ENCODE data around the gene LILRA6. TPM values are rescaled to one million over a fixed set of nuclear protein-coding genes. Genes with fewer than 3 reads are reported as not detected.

LILRA6 gene
- total RNA-seq, 1 experiment from 2014 or later = not detected

DNA sequence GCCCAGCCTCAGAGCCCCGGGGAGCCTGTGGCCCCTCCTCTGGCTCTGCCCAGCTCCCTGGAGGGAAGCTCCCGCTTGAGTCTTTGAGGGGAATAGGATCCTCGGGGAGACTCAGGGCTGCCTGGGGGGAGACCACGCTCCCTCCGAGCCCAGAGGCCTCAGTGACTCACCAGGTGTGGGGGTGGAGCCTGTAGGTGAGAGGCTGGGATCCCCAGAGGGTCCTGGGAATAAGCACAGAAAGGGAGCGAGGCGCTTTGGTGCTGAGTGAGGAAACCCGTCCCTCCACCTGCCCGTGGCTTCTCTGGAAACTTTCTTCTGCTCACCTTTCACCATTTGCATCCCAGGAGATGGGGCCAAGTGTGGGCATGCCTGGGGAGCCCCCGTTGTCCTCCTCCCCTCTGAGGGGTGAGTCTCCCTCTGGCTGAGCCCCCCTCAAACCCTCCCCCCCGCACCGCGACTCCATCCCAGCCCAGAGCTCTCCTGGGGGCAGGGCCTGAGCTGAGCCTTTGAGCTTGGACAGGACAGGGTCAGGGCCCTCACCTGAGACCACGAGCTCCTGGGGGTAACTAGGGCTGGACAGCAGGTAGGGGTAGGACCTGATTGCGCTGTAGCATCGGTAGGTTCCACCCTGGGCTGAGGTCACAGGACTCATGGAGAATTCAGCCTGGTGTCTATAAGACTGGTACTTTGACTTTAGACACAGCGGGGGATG, 11.8 kb upstream of the LILRA6 start:
- no peak overlapping the region for H3K4me3 Mint-ChIP-seq (ENCODE audit: unreplicated experiment)
- H3K36me3 Mint-ChIP-seq (ENCODE audit: insufficient read depth, unreplicated experiment) = no peaks in the 10 kb centered on the region
- intact Hi-C loops (cut with micrococcal nuclease) = no loop called here
- TF ChIP-seq, protein P1, sequence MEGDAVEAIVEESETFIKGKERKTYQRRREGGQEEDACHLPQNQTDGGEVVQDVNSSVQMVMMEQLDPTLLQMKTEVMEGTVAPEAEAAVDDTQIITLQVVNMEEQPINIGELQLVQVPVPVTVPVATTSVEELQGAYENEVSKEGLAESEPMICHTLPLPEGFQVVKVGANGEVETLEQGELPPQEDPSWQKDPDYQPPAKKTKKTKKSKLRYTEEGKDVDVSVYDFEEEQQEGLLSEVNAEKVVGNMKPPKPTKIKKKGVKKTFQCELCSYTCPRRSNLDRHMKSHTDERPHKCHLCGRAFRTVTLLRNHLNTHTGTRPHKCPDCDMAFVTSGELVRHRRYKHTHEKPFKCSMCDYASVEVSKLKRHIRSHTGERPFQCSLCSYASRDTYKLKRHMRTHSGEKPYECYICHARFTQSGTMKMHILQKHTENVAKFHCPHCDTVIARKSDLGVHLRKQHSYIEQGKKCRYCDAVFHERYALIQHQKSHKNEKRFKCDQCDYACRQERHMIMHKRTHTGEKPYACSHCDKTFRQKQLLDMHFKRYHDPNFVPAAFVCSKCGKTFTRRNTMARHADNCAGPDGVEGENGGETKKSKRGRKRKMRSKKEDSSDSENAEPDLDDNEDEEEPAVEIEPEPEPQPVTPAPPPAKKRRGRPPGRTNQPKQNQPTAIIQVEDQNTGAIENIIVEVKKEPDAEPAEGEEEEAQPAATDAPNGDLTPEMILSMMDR (IDR thresholded peaks at IDR 0.05; ENCODE audit: unreplicated experiment) = no peak
- no peak overlapping the region for H3K27ac Mint-ChIP-seq (ENCODE audit: low read depth, unreplicated experiment)
- no peaks in the 10 kb centered on the region for H3K4me1 Mint-ChIP-seq (ENCODE audit: insufficient read depth, unreplicated experiment)
- no peaks in the 10 kb centered on the region for H3K9me3 Mint-ChIP-seq (ENCODE audit: unreplicated experiment)
- ChIA-PET POLR2A (no interaction called here), CTCF (no interaction called here)
- peaks cover 71% of the 10 kb centered on the region for H3K27me3 Mint-ChIP-seq (ENCODE audit: insufficient read depth, unreplicated experiment)
- no TSS peak for BruUV-seq (replicated peaks)
- DNase-seq (ENCODE audit: unreplicated experiment) = no peak

DNA sequence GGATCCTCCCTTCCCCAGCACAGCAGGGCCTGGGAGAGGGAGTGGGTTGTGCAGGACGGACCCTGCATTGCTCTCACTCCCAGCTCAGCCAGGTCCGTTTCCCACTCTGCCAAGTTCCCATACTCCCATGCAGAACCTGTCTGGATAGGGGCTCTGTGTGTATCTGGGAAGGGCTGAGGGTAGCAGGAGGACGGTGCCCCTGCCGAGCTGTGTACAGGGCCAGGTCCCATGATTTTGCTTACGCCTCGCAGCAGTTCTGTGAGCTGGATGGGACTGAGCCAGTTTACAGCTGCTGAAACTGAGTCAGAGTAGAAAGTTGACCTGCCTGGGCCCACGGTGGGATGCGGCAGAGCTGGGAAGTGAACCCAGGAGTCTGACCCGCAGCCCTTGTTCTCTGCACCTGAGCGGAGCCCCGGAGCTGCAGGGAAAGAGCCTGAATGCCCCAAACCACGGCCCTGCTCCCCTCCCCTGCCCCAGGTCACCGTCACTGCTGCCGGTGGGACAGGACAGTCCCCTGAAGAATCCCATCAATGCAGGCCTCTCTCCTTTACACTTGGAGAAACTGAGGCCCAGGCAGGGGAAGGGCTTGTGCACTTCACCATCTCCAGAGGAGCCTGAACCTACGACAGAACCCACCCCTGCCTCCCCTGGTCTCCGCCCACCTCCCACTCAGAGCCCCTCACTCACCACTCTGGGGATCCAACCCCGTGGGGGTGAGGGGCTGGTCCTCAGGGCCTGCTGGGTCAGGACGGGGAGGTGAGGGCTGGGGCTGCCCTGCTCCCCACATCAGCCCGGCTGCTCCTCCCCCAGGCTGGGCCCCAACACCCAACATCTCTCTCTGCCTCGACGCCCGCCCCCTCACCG, 11.0 kb upstream of the LILRA6 start:
- H3K4me1 Mint-ChIP-seq (ENCODE audit: insufficient read depth, unreplicated experiment) = no peaks in the 10 kb centered on the region
- H3K27ac Mint-ChIP-seq (ENCODE audit: low read depth, unreplicated experiment) = no peak overlapping the region
- no peak overlapping the region for H3K4me3 Mint-ChIP-seq (ENCODE audit: unreplicated experiment)
- CTCF ChIA-PET = no interaction called here
- TF ChIP-seq, protein P1 (IDR thresholded peaks at IDR 0.05; ENCODE audit: unreplicated experiment) = no peak
- no peaks in the 10 kb centered on the region for H3K36me3 Mint-ChIP-seq (ENCODE audit: insufficient read depth, unreplicated experiment)
- H3K27me3 Mint-ChIP-seq (ENCODE audit: insufficient read depth, unreplicated experiment) = peaks cover 79% of the 10 kb centered on the region
- no peak for DNase-seq (ENCODE audit: unreplicated experiment)
- intact Hi-C loops (cut with micrococcal nuclease) = no loop called here
- POLR2A ChIA-PET = no interaction called here
- H3K9me3 Mint-ChIP-seq (ENCODE audit: unreplicated experiment) = no peaks in the 10 kb centered on the region
- no TSS peak for BruUV-seq (replicated peaks)

DNA sequence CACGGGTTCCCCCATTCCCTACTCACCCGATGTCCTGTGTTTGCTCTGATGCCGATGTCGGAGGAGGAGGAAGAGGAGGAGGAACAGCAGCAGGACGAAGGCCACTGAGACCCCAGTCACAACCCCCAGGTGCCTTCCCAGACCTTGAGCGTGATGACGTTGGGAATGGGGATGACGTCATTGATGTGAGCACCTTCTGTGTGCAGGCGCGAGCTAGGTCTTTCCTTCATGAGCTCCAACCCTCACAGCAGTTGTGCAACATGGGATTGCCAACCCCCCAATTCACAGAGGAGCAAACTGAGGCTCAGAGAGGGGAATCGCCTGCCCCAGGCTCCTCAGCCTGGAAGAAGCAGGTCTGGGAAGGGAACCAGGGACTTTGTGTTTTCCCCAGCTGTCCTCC, 10.3 kb upstream of the LILRA6 start:
- TF ChIP-seq, protein P1 (IDR thresholded peaks at IDR 0.05; ENCODE audit: unreplicated experiment) = no peak
- POLR2A ChIA-PET = no interaction called here
- no peaks in the 10 kb centered on the region for H3K9me3 Mint-ChIP-seq (ENCODE audit: unreplicated experiment)
- BruUV-seq (replicated peaks) = no TSS peak
- intact Hi-C loops (cut with micrococcal nuclease) = no loop called here
- H3K4me1 Mint-ChIP-seq (ENCODE audit: insufficient read depth, unreplicated experiment) = no peaks in the 10 kb centered on the region
- CTCF ChIA-PET = interaction anchor here (0.7 kb wide), 1 partner anchor 21 kb away, joined by 3 read pairs; no protein-coding TSS in a partner anchor
- no peaks in the 10 kb centered on the region for H3K36me3 Mint-ChIP-seq (ENCODE audit: insufficient read depth, unreplicated experiment)
- H3K27ac Mint-ChIP-seq (ENCODE audit: low read depth, unreplicated experiment) = no peak overlapping the region
- no peak for DNase-seq (ENCODE audit: unreplicated experiment)
- no peak overlapping the region for H3K4me3 Mint-ChIP-seq (ENCODE audit: unreplicated experiment)
- H3K27me3 Mint-ChIP-seq (ENCODE audit: insufficient read depth, unreplicated experiment) = peaks cover 80% of the 10 kb centered on the region

DNA sequence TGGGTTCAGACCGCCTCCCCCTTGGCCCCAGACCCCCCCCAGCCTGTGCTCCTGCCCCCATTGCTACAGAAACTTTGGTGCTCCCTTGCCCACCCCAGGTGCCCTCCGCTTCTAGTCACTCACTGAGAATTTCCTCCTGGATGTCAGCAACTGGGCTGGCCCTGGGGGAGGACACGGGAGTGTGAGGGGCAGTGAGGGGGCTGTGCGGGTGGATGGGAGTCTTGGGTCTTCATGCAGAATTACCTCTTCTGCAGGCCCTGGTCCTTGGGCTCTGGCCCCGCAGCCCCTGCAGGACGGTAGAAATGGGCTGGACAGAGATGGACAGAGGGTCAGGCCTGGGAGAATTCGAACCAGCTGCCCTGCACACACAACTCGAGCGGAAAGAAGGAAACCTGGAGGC, 9.7 kb upstream of the LILRA6 start:
- no peaks in the 10 kb centered on the region for H3K4me1 Mint-ChIP-seq (ENCODE audit: insufficient read depth, unreplicated experiment)
- peaks cover 80% of the 10 kb centered on the region for H3K27me3 Mint-ChIP-seq (ENCODE audit: insufficient read depth, unreplicated experiment)
- no peaks in the 10 kb centered on the region for H3K36me3 Mint-ChIP-seq (ENCODE audit: insufficient read depth, unreplicated experiment)
- no peak overlapping the region for H3K27ac Mint-ChIP-seq (ENCODE audit: low read depth, unreplicated experiment)
- H3K4me3 Mint-ChIP-seq (ENCODE audit: unreplicated experiment) = no peak overlapping the region
- POLR2A ChIA-PET = no interaction called here
- no TSS peak for BruUV-seq (replicated peaks)
- no peak for DNase-seq (ENCODE audit: unreplicated experiment)
- CTCF ChIA-PET = interaction anchor here (0.7 kb wide), 1 partner anchor 20 kb away, joined by 3 read pairs; no protein-coding TSS in a partner anchor
- no peaks in the 10 kb centered on the region for H3K9me3 Mint-ChIP-seq (ENCODE audit: unreplicated experiment)
- TF ChIP-seq, protein P1 (IDR thresholded peaks at IDR 0.05; ENCODE audit: unreplicated experiment) = no peak
- intact Hi-C loops (cut with micrococcal nuclease) = no loop called here

Measured in MCF 10A (cell line).